Fibroblast of peridontal ligament (primary cell): ENCODE results near the gene IPO4.

ENCODE experiments used
- DNase-seq: peaks from one replicate; pipeline ENCODE4 v3.0.0-alpha.2; 2010; ENCODE audit errors: extremely low read depth

IPO4 gene

GRCh38 chr14:24132976-24133375 is 55.6 kb downstream of the IPO4 start:
- no peak for DNase-seq

- no peak for DNase-seq
Observed at GRCh38 chr14:24132061-24132685, 56.4 kb downstream of the IPO4 start.

GRCh38 chr14:24131549-24131966 is 57.1 kb downstream of the IPO4 start:
- no peak for DNase-seq

GRCh38 chr14:24130717-24131548 is 57.7 kb downstream of the IPO4 start:
- DNase-seq = no peak

GRCh38 chr14:24130380-24130716 is 58.3 kb downstream of the IPO4 start, which contains the start of gene FITM1:
Gene FITM1 (plus strand): TSS chr14:24130659. CDS start chr14:24131564, 905 bp downstream.
- DNase-seq = no peak
